Neural progenitor cell (in vitro differentiated cells): ENCODE measurements around the gene PSMC4.

Experiments used
- EZH2 ChIP-seq: fragments of 200-600 bp; sonication (generic); IDR thresholded peaks from 2 replicates; pipeline ENCODE4 v1.6.1; 2017; ENCODE audit warnings: antibody characterized with exemption, mild to moderate bottlenecking, moderate library complexity
- EZH2phosphoT487 ChIP-seq: fragments of 200-600 bp; sonication (generic); IDR thresholded peaks from 2 replicates; pipeline ENCODE4 v1.6.1; 2017; ENCODE audit warnings: antibody characterized with exemption

- no peak for TF ChIP-seq EZH2phosphoT487
- TF ChIP-seq EZH2, result no peak
Measured at GRCh38 chr19:39923862-39924261, 47.1 kb upstream of the PSMC4 start.
